GM12801 (cell line): ENCODE results near the gene FLII.

Source experiments
- TF ChIP-seq, protein P1 (sequence below): IDR thresholded peaks from one replicate; pipeline ENCODE4 v1.5.1; 2011; ENCODE audit warnings: control low read depth; ENCODE audit not compliant: insufficient read length; ENCODE audit errors: extremely low read depth

Gene FLII

GRCh38 chr17:18258356-18259038, at the start of gene FLII:
FLII (minus strand) TSS chr17:18258738; CDS start chr17:18258690, 48 bp downstream.
- TF ChIP-seq, protein P1, sequence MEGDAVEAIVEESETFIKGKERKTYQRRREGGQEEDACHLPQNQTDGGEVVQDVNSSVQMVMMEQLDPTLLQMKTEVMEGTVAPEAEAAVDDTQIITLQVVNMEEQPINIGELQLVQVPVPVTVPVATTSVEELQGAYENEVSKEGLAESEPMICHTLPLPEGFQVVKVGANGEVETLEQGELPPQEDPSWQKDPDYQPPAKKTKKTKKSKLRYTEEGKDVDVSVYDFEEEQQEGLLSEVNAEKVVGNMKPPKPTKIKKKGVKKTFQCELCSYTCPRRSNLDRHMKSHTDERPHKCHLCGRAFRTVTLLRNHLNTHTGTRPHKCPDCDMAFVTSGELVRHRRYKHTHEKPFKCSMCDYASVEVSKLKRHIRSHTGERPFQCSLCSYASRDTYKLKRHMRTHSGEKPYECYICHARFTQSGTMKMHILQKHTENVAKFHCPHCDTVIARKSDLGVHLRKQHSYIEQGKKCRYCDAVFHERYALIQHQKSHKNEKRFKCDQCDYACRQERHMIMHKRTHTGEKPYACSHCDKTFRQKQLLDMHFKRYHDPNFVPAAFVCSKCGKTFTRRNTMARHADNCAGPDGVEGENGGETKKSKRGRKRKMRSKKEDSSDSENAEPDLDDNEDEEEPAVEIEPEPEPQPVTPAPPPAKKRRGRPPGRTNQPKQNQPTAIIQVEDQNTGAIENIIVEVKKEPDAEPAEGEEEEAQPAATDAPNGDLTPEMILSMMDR = no peak

- TF ChIP-seq, protein P1 = no peak
These were observed 42.4 kb upstream of the FLII start for GRCh38 chr17:18300725-18301480.

DNA sequence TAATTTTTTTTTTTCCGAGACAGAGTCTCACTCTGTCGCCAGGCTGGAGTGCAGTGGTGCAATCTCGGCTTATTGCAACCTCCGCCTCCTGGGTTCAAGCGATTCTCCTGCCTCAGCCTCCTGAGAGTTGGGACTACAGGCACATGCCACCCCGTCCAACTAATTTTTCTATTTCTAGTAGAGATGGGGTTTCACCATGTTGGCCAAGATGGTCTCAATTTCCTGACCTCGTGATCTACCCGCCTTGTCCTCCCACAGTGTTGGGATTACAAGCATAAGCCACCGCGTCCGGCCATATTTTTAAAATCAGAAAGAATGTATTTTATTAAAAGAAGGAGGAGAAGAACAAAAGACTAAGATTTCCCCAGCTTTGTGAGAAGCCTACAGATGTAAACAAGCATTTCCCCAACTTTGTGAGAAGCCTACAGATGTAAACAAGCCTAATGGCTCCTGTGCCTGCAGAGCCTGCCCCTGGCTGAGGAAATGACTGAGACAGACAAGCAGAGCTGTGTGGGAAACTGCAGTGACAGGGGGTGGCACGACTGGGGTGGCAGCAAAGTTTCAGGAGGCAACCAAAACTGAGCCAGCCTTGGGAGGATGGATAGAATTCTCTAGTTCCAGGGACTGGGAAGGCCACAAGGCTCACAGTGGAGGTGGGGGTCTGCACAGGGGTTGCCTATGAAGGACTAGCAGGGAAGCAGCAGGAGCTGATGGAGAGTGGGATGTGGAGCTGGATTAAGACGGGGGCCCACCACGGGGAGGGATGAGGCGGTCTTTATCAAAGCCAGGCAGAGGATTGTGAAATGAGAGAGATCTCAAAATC, 33.4 kb upstream of the FLII start:
- TF ChIP-seq, protein P1 = no peak

DNA sequence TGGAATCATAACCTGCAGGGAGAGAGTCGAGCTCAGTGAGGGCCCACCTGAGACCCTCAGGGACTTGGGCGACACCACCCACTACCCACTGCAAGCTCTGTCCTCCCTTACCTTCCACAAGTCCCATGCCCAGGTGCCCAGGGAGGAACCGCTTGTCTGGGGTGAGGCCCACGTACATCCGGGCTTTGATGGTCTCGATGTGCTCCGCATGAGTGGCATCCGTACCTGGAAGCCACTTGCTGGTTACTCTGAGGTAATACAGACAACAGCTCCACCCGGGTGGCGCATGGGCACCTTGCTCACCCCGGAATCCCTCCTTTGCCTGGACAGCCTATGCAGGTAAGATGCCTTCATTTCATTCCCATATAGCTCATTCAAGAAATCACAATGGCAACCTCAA, 26.8 kb upstream of the FLII start:
- TF ChIP-seq, protein P1 = no peak

- TF ChIP-seq, protein P1 = no peak
These were observed 23.2 kb upstream of the FLII start for GRCh38 chr17:18281788-18282187.

DNA sequence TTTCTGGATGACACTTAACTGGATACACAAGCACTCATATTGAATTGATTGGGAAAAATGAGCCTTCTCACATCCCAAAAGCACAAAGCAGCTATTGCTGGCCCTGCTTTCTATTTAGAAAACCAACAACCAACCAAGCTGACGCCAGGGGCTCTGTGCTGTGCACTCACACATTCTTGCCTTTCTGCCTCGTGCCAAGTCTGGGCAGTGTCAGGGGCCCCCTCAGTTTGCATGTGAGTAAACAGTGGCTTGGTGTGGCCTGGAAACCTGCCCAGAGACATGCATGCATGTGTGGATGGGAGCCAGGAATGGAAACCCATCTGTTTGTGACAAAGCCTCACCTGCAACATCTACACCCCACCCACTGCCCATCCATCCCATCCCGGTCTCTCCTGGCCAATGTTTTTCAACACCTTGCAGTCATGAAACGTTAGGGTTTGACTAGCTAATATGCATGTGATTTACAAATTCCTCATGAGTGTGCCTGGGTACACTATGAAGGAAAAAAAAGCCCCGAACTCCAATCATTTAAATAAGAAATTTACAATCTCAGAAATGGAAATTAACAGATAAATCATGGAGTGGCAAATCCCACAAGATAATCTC, 22.3 kb upstream of the FLII start:
- TF ChIP-seq, protein P1 = no peak

GRCh38 chr17:18280249-18280648, 21.7 kb upstream of the FLII start:
- TF ChIP-seq, protein P1 = no peak
